GM12878 (cell line): ENCODE measurements around the gene ZNF436. TPM values are rescaled to one million over a fixed set of nuclear protein-coding genes. Genes with fewer than 3 reads are reported as not detected.

ENCODE experiments used
- ATAC-seq: fragments of 200-7000 bp; cut with Tn5 transposase; 3 replicates; pipeline ENCODE4 v1.9.1; 2020; ENCODE audit warnings: mild to moderate bottlenecking, moderate library complexity
- BruUV-seq: library from RNA; stranded (reverse); fragments of 400-500 nt; replicated peaks from 2 replicates; lab custom pipeline; 2021; lab: Mats Ljungman, UMichigan
- CTCF ChIA-PET: fragments of 300-600 bp; sonication (Branson Sonifier 250); formaldehyde crosslinking; extraction: SDS; loops from one replicate; lab custom pipeline; 2021; ENCODE audit warnings: inconsistent platforms; lab: Yijun Ruan, JAX
- POLR2A ChIA-PET: fragments of 350-600 bp; formaldehyde crosslinking; extraction: SDS; loops from one replicate; lab custom pipeline; 2021; ENCODE audit warnings: inconsistent platforms; lab: Charles Lee
- RAD21 ChIA-PET: fragments of 300-600 bp; sonication (Branson Sonifier 250); formaldehyde crosslinking; loops from one replicate; lab custom pipeline; 2023; ENCODE audit warnings: antibody characterized with exemption; ENCODE audit not compliant: unreplicated experiment; lab: Charles Lee
- SMC1A ChIA-PET: fragments of 300-600 bp; sonication (Branson Sonifier 250); formaldehyde crosslinking; loops from one replicate; lab custom pipeline; 2023; ENCODE audit not compliant: unreplicated experiment, uncharacterized antibody; lab: Charles Lee
- DNase-seq: peaks from one replicate; pipeline ENCODE4 v3.0.0-alpha.2; 2011; ENCODE audit warnings: low read depth, low spot score
- FAIRE-seq: peaks from 3 replicates; lab custom pipeline; 2011; peaks lifted over from hg19 to GRCh38; lab: Jason Lieb, UNC
- H2AFZ ChIP-seq: 2 replicates; pipeline ENCODE4 v1.6.0; 2011; ENCODE audit warnings: low read depth, low read length, control low read depth; ENCODE audit not compliant: control insufficient read depth
- H3K27ac ChIP-seq: 2 replicates; pipeline ENCODE4 v1.5.1; 2011; ENCODE audit warnings: control low read depth; ENCODE audit not compliant: control insufficient read depth, insufficient read depth
- H3K27me3 ChIP-seq, 2 experiments: replicated peaks in 1 of 2; 2 replicates each; pipeline versions ENCODE4 v1.6.0 to v1.6.1; 2011; ENCODE audit warnings: low read length in 1 of 2; ENCODE audit not compliant: control insufficient read depth in 2 of 2, insufficient read depth in 2 of 2
- H3K36me3 ChIP-seq, 2 experiments: 2 replicates each; pipeline ENCODE4 v1.5.1; 2011; ENCODE audit warnings: low read length in 1 of 2; ENCODE audit not compliant: control insufficient read depth in 2 of 2, insufficient read depth in 2 of 2
- H3K4me1 ChIP-seq: 2 replicates; pipeline ENCODE4 v1.6.1; 2011; ENCODE audit warnings: mild to moderate bottlenecking, low read length, moderate library complexity, mixed read lengths; ENCODE audit not compliant: control insufficient read depth, insufficient read depth
- H3K4me2 ChIP-seq: 2 replicates; pipeline ENCODE4 v1.6.0; 2011; ENCODE audit warnings: control low read depth; ENCODE audit not compliant: control insufficient read depth, insufficient read depth
- H3K4me3 ChIP-seq: fragments of 200-600 bp; sonication (generic); 2 replicates; pipeline ENCODE4 v1.5.1; 2016
- H3K79me2 ChIP-seq: 2 replicates; pipeline ENCODE4 v1.6.0; 2011; ENCODE audit warnings: low read length; ENCODE audit not compliant: control insufficient read depth, insufficient read depth
- H3K9ac ChIP-seq: 2 replicates; pipeline ENCODE4 v1.8.0; 2011; ENCODE audit warnings: low read length, control low read depth, mixed read lengths; ENCODE audit not compliant: control insufficient read depth, insufficient read depth
- H3K9me3 ChIP-seq: replicated peaks from 3 replicates; pipeline ENCODE4 v1.5.1; 2011; ENCODE audit warnings: mild to moderate bottlenecking, low read length; ENCODE audit not compliant: control insufficient read depth, insufficient read depth
- H4K20me1 ChIP-seq: 2 replicates; pipeline ENCODE4 v1.6.0; 2011; ENCODE audit not compliant: control insufficient read depth, insufficient read depth
- ATF7 ChIP-seq: fragments of 450-650 bp; IDR thresholded peaks from 2 replicates; pipeline ENCODE4 v1.6.1; 2016; ENCODE audit warnings: low read depth, mild to moderate bottlenecking
- FOS ChIP-seq: IDR thresholded peaks from 3 replicates; pipeline ENCODE4 v1.6.1; 2011; ENCODE audit warnings: borderline replicate concordance; ENCODE audit not compliant: insufficient read length; ENCODE audit errors: extremely low read depth
- HDAC2 ChIP-seq: fragments of 200-600 bp; sonication (generic); IDR thresholded peaks from 2 replicates; pipeline ENCODE4 v1.6.1; 2017
- PAX8 ChIP-seq: fragments of 450-650 bp; IDR thresholded peaks from 2 replicates; pipeline ENCODE4 v1.6.1; 2017; ENCODE audit warnings: mild to moderate bottlenecking, moderate library complexity
- POLR2AphosphoS2 ChIP-seq: IDR thresholded peaks from 2 replicates; pipeline ENCODE4 v1.6.1; 2011; ENCODE audit warnings: low read depth, mild to moderate bottlenecking, low read length, improper control_type of control experiment, moderate library complexity
- POU2F2 ChIP-seq: IDR thresholded peaks from 3 replicates; pipeline ENCODE4 v1.6.1; 2011; ENCODE audit warnings: low read depth, mild to moderate bottlenecking, low read length, borderline replicate concordance
- RELA ChIP-seq: fragments of 450-650 bp; IDR thresholded peaks from 2 replicates; pipeline ENCODE4 v1.8.0; 2014; ENCODE audit warnings: borderline replicate concordance; ENCODE audit not compliant: partially characterized antibody
- SP1 ChIP-seq: IDR thresholded peaks from one replicate; pipeline ENCODE4 v1.6.1; 2011; ENCODE audit warnings: low read depth, low read length
- YY1 ChIP-seq: IDR thresholded peaks from 2 replicates; pipeline ENCODE4 v1.6.1; 2011; ENCODE audit warnings: low read depth, mild to moderate bottlenecking, low read length
- ZBTB33 ChIP-seq: fragments of 450-650 bp; IDR thresholded peaks from 2 replicates; pipeline ENCODE4 v1.6.1; 2017; ENCODE audit warnings: mild to moderate bottlenecking
- WGBS: methylation state at CpG from one replicate; pipeline ENCODE4 v1.1.6; 2016; ENCODE audit warnings: low lambda C conversion rate; ENCODE audit not compliant: insufficient replicate concordance, insufficient coverage; ENCODE audit errors: missing lambda C conversion rate; 5-methylcytosine and 5-hydroxymethylcytosine counted together
- in situ Hi-C: fragments of 300-500 bp; cut with MboI; formaldehyde crosslinking; loops from 9 replicates; pipeline ENCODE4 v1.14.3; 2018; ENCODE audit warnings: mixed read lengths
- intact Hi-C: fragments of 100-400 bp; cut with micrococcal nuclease; formaldehyde crosslinking; loops from one replicate; pipeline ENCODE4 v1.14.2; 2022; ENCODE audit not compliant: unreplicated experiment
- polyA plus RNA-seq, 11 experiments: library from polyadenylated mRNA; depleted of rRNA in 4 of 11; unstranded in 6 of 11; stranded (reverse) in 5 of 11; fragments of >200 nt; fragmentation: Nextera tagmentation in 4 of 11; fragmentation: Illumina TruSeq in 1 of 11; extraction: Ambion mirVana in 4 of 11; extraction: Trizol in 1 of 11; gene quantifications; 1 replicate in 1 of 11; 2 replicates in 10 of 11; pipeline versions ENCODE4 v1.2.1 to v1.2.3, GENCODE V29; 2011 to 2016; ENCODE audit warnings: inconsistent platforms in 2 of 11, missing spikeins in 2 of 11, low read depth in 1 of 11
- total RNA-seq, 4 experiments: library from RNA; depleted of rRNA in 3 of 4; stranded (reverse); fragments of >200 nt in 3 of 4; fragmentation: Illumina TruSeq in 1 of 4; extraction: Trizol in 1 of 4; gene quantifications; 2 replicates each; pipeline versions ENCODE4 v1.2.1 to v1.2.3, GENCODE V29; 2013 to 2021
- TF ChIP-seq, protein P1 (sequence below): fragments of 450-650 bp; IDR thresholded peaks from 2 replicates; pipeline ENCODE4 v1.6.1; 2018; ENCODE audit warnings: borderline replicate concordance, mild to moderate bottlenecking; ENCODE audit not compliant: partially characterized antibody
- TF ChIP-seq, protein P2 (sequence below): IDR thresholded peaks from 2 replicates; pipeline ENCODE4 v1.6.1; 2011; ENCODE audit warnings: borderline replicate concordance, low read depth, mild to moderate bottlenecking, moderate library complexity, mixed read lengths, low read length; ENCODE audit not compliant: insufficient read depth; ENCODE audit errors: extremely low read length

ZNF436 gene
- total and polyA plus RNA-seq, 10 of the 15 experiments (the other 5 are each of a cell fraction or from before 2014, with no cell fraction given) = 0.85 to 4.7 (median 3.0) TPM

- RAD21 ChIA-PET = no interaction called here
- TF ChIP-seq YY1 = no peak
- TF ChIP-seq, protein P1, sequence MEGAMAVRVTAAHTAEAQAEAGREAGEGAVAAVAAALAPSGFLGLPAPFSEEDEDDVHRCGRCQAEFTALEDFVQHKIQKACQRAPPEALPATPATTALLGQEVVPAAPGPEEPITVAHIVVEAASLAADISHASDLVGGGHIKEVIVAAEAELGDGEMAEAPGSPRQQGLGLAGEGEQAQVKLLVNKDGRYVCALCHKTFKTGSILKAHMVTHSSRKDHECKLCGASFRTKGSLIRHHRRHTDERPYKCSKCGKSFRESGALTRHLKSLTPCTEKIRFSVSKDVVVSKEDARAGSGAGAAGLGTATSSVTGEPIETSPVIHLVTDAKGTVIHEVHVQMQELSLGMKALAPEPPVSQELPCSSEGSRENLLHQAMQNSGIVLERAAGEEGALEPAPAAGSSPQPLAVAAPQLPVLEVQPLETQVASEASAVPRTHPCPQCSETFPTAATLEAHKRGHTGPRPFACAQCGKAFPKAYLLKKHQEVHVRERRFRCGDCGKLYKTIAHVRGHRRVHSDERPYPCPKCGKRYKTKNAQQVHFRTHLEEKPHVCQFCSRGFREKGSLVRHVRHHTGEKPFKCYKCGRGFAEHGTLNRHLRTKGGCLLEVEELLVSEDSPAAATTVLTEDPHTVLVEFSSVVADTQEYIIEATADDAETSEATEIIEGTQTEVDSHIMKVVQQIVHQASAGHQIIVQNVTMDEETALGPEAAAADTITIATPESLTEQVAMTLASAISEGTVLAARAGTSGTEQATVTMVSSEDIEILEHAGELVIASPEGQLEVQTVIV = no peak
- TF ChIP-seq POLR2AphosphoS2 = no peak
- TF ChIP-seq ATF7 = no peak
- no peak for TF ChIP-seq RELA
- no peak for TF ChIP-seq SP1
- TF ChIP-seq, protein P2, sequence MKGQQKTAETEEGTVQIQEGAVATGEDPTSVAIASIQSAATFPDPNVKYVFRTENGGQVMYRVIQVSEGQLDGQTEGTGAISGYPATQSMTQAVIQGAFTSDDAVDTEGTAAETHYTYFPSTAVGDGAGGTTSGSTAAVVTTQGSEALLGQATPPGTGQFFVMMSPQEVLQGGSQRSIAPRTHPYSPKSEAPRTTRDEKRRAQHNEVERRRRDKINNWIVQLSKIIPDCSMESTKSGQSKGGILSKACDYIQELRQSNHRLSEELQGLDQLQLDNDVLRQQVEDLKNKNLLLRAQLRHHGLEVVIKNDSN = no peak
- TF ChIP-seq HDAC2 = no peak
- no peak for TF ChIP-seq PAX8
- no peak for TF ChIP-seq POU2F2
- no peak for TF ChIP-seq FOS
- TF ChIP-seq ZBTB33 = no peak
- no peaks in the 10 kb centered on the region for H3K36me3 ChIP-seq
- CTCF ChIA-PET = interaction anchor here (0.7 kb wide), 1 partner anchor 33 kb away, joined by 4 read pairs; the partner anchor contains the start of gene HNRNPR
- no peaks in the 10 kb centered on the region for H3K9me3 ChIP-seq
- H3K9ac ChIP-seq = no peak overlapping the region
- in situ Hi-C loops (no loop called here), intact Hi-C loops (no loop called here)
- ATAC-seq = no peak
- BruUV-seq = no TSS peak
- 86% methylated on average over 19 of the region's 19 CpGs for WGBS
- no peak overlapping the region for H3K27ac ChIP-seq
- H3K4me2 ChIP-seq = no peak overlapping the region
- peaks cover 3% of the 10 kb centered on the region; the same call in 1 of the 2 replicates for H3K4me1 ChIP-seq
- peaks cover 0 to 2% of the 10 kb centered on the region in 2 experiments; a peak in 1 of 4 replicates for H3K27me3 ChIP-seq
- no peak overlapping the region for H2AFZ ChIP-seq
- no peak for FAIRE-seq
- POLR2A ChIA-PET = no interaction called here
- SMC1A ChIA-PET = no interaction called here
- no peak for DNase-seq
- H3K4me3 ChIP-seq = no peak overlapping the region
- no peaks in the 10 kb centered on the region for H3K79me2 ChIP-seq
- no peaks in the 10 kb centered on the region for H4K20me1 ChIP-seq
Measured at GRCh38 chr1:23376890-23377811, 7.5 kb upstream of the ZNF436 start.
